PC-9 (cell line): ENCODE measurements around the gene ALG2. TPM values are rescaled to one million over a fixed set of nuclear protein-coding genes. Genes with fewer than 3 reads are reported as not detected.

Source experiments
- BruUV-seq: library from RNA; stranded (reverse); fragments of 400-500 nt; replicated peaks from 2 replicates; lab custom pipeline; 2021; lab: Mats Ljungman, UMichigan
- CTCF ChIA-PET: fragments of 300-600 bp; sonication (Branson Sonifier 250); formaldehyde crosslinking; loops from one replicate; lab custom pipeline; 2022; ENCODE audit warnings: antibody characterized with exemption; lab: Charles Lee
- POLR2A ChIA-PET: fragments of 300-600 bp; sonication (Branson Sonifier 250); formaldehyde crosslinking; loops from one replicate; lab custom pipeline; 2022; ENCODE audit warnings: antibody characterized with exemption; ENCODE audit not compliant: unreplicated experiment; lab: Charles Lee
- DNase-seq, 2 experiments: peaks; one replicate each; pipeline versions ENCODE4 v3.0.0 to v3.0.0-alpha.2; 2015 to 2022; ENCODE audit warnings: mixed read lengths in 1 of 2
- H2AFZ ChIP-seq: fragments of 200-600 bp; sonication (generic); 2 replicates; pipeline ENCODE4 v1.8.1; 2017; ENCODE audit warnings: antibody characterized with exemption
- H3F3A ChIP-seq: fragments of 200-600 bp; sonication (generic); 2 replicates; pipeline ENCODE4 v1.8.1; 2017; ENCODE audit warnings: antibody characterized with exemption, mild to moderate bottlenecking, low read depth; ENCODE audit not compliant: insufficient read depth
- H3K27ac ChIP-seq: fragments of 200-600 bp; sonication (generic); 2 replicates; pipeline ENCODE4 v1.6.1; 2016; ENCODE audit warnings: mixed run types
- H3K27me3 ChIP-seq: fragments of 200-600 bp; sonication (generic); 2 replicates; pipeline ENCODE4 v1.6.1; 2016; ENCODE audit warnings: low read depth, mixed run types; ENCODE audit not compliant: insufficient read depth
- H3K36me3 ChIP-seq: fragments of 200-600 bp; sonication (generic); 2 replicates; pipeline ENCODE4 v1.6.1; 2016; ENCODE audit warnings: low read depth, mixed run types
- H3K4me1 ChIP-seq: fragments of 200-600 bp; sonication (generic); replicated peaks from 2 replicates; pipeline ENCODE4 v1.6.1; 2016; ENCODE audit warnings: mixed run types; ENCODE audit not compliant: insufficient read depth
- H3K4me2 ChIP-seq: fragments of 200-600 bp; sonication (generic); 2 replicates; pipeline ENCODE4 v1.6.1; 2017; ENCODE audit warnings: mixed run types
- H3K4me3 ChIP-seq: fragments of 200-600 bp; sonication (generic); 2 replicates; pipeline ENCODE4 v1.6.1; 2016; ENCODE audit warnings: mixed run types
- H3K79me2 ChIP-seq: fragments of 200-600 bp; sonication (generic); 2 replicates; pipeline ENCODE4 v1.6.1; 2017; ENCODE audit warnings: low read depth, mixed run types
- H3K9me2 ChIP-seq: fragments of 200-600 bp; sonication (generic); 2 replicates; pipeline ENCODE4 v1.8.1; 2017; ENCODE audit warnings: mild to moderate bottlenecking; ENCODE audit not compliant: insufficient read depth
- H3K9me3 ChIP-seq: fragments of 200-600 bp; sonication (generic); 2 replicates; pipeline ENCODE4 v1.8.1; 2016; ENCODE audit warnings: low read depth; ENCODE audit not compliant: insufficient read depth
- H4K20me1 ChIP-seq: fragments of 200-600 bp; sonication (generic); 2 replicates; pipeline ENCODE4 v1.8.1; 2017; ENCODE audit not compliant: insufficient read depth
- EZH2 ChIP-seq: fragments of 200-600 bp; sonication (generic); IDR thresholded peaks from 2 replicates; pipeline ENCODE4 v1.8.0; 2017; ENCODE audit warnings: antibody characterized with exemption, low read depth
- intact Hi-C: fragments of 100-400 bp; cut with micrococcal nuclease; formaldehyde crosslinking; loops from one replicate; pipeline ENCODE4 v1.10.0; 2022; ENCODE audit not compliant: unreplicated experiment
- total RNA-seq: library from RNA; stranded (reverse); gene quantifications from 2 replicates; pipeline ENCODE4 v1.2.3, GENCODE V29; 2021
- TF ChIP-seq, protein P1 (sequence below): fragments of 200-600 bp; sonication (generic); conservative IDR thresholded peaks from 2 replicates; pipeline ENCODE4 v1.6.1; 2017; ENCODE audit warnings: mixed run types, antibody characterized with exemption, mild to moderate bottlenecking, moderate library complexity

ALG2 gene
- total RNA-seq, 1 experiment from 2014 or later = 30.2 TPM

DNA sequence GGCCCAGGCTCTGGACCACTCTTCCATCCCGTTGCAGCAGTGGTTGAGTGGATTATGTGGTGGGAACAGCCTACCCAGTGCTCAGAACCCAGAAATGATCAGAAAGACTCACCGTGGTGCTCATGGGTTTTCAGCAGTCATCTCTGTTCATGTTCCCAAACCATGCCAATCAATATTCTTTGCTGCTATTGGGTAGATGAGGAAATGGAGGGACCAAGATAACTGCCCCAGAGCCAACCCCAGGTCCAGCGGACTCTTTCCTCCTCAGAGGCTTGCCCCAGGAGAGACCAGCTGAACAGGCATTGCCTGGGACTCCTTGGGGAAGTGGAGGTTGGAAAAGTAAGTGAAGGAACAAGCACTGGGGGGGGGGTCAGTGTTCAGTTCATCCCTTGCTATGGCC, 38.1 kb downstream of the ALG2 start:
- DNase-seq = no peak
- H3K79me2 ChIP-seq = no peaks in the 10 kb centered on the region
- no peaks in the 10 kb centered on the region for H3K27me3 ChIP-seq
- H3K27ac ChIP-seq = no peak overlapping the region
- no peak overlapping the region for H3K4me3 ChIP-seq
- H3K9me3 ChIP-seq = no peaks in the 10 kb centered on the region
- intact Hi-C loops = loop anchor here (5.0 to 10.0 kb wide), 4 partner anchors 84 to 1414 kb away; no protein-coding TSS in a partner anchor
- no peak for TF ChIP-seq EZH2
- TF ChIP-seq, protein P1, sequence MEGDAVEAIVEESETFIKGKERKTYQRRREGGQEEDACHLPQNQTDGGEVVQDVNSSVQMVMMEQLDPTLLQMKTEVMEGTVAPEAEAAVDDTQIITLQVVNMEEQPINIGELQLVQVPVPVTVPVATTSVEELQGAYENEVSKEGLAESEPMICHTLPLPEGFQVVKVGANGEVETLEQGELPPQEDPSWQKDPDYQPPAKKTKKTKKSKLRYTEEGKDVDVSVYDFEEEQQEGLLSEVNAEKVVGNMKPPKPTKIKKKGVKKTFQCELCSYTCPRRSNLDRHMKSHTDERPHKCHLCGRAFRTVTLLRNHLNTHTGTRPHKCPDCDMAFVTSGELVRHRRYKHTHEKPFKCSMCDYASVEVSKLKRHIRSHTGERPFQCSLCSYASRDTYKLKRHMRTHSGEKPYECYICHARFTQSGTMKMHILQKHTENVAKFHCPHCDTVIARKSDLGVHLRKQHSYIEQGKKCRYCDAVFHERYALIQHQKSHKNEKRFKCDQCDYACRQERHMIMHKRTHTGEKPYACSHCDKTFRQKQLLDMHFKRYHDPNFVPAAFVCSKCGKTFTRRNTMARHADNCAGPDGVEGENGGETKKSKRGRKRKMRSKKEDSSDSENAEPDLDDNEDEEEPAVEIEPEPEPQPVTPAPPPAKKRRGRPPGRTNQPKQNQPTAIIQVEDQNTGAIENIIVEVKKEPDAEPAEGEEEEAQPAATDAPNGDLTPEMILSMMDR = no peak
- no peaks in the 10 kb centered on the region for H3K36me3 ChIP-seq
- no peak overlapping the region for H3K4me2 ChIP-seq
- H3F3A ChIP-seq = no peaks in the 10 kb centered on the region
- CTCF ChIA-PET = no interaction called here
- no peaks in the 10 kb centered on the region for H4K20me1 ChIP-seq
- no peak overlapping the region for H2AFZ ChIP-seq
- H3K4me1 ChIP-seq = no peaks in the 10 kb centered on the region
- POLR2A ChIA-PET = no interaction called here
- H3K9me2 ChIP-seq = no peaks in the 10 kb centered on the region
- no TSS peak for BruUV-seq

DNA sequence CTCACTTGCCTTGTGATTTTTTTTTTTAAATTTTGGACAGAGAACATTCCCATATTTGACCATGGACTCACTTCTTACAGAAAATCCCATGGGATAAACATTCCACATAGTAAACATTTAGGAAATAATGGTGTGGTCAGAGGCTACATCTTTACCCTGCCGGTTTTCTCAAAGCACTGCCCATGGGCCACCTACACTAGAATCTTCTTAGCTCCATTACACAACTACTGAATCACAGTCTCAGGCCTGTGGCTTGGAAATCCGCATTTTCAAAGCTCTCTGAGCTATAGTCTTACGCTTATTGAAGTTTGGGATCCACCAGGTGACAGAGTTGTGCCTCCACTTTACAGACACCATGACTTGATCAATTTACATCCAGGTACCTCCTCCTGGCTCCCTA, 39.4 kb downstream of the ALG2 start:
- no peaks in the 10 kb centered on the region for H3K36me3 ChIP-seq
- ChIA-PET CTCF (interaction anchor here (0.5 kb wide), 1 partner anchor 955 kb away, joined by 3 read pairs; no protein-coding TSS in a partner anchor), POLR2A (no interaction called here)
- H3K27me3 ChIP-seq = no peaks in the 10 kb centered on the region
- no peaks in the 10 kb centered on the region for H3F3A ChIP-seq
- no peaks in the 10 kb centered on the region for H4K20me1 ChIP-seq
- no peak overlapping the region for H3K4me3 ChIP-seq
- H3K79me2 ChIP-seq = no peaks in the 10 kb centered on the region
- H3K4me2 ChIP-seq = no peak overlapping the region
- no peaks in the 10 kb centered on the region for H3K9me3 ChIP-seq
- no peak for DNase-seq
- H3K9me2 ChIP-seq = no peaks in the 10 kb centered on the region
- intact Hi-C loops = loop anchor here (5.0 to 10.0 kb wide), 4 partner anchors 85 to 1415 kb away; no protein-coding TSS in a partner anchor
- H3K27ac ChIP-seq = no peak overlapping the region
- TF ChIP-seq, protein P1 = no peak
- no peak for TF ChIP-seq EZH2
- H2AFZ ChIP-seq = no peak overlapping the region
- no peaks in the 10 kb centered on the region for H3K4me1 ChIP-seq
- BruUV-seq = no TSS peak

DNA sequence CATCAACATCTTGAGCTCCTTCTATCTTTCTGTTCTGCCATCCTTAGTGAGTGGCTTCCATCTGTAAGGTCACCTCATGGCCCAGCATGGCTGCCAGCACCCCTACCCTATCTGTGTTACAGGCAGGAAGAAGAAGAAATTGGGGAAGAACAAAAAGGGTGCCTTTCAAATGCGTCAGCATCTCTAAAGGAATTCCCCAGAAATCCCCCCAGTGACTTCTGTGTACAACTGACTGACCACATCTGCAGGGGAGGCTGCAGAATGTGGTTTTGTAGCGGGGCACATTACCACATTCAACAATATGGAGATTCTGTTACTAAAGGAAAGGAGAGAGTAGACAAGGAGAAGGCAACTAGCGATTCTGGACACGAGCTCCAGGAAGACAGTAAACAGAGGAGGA, 40.1 kb downstream of the ALG2 start:
- no peaks in the 10 kb centered on the region for H3K4me1 ChIP-seq
- ChIA-PET CTCF (no interaction called here), POLR2A (no interaction called here)
- no peaks in the 10 kb centered on the region for H4K20me1 ChIP-seq
- no peak overlapping the region for H2AFZ ChIP-seq
- H3K36me3 ChIP-seq = no peaks in the 10 kb centered on the region
- intact Hi-C loops = loop anchor here (5.0 to 10.0 kb wide), 4 partner anchors 86 to 1416 kb away; no protein-coding TSS in a partner anchor
- no peak overlapping the region for H3K27ac ChIP-seq
- H3K27me3 ChIP-seq = no peaks in the 10 kb centered on the region
- no peak for DNase-seq
- no peaks in the 10 kb centered on the region for H3K9me2 ChIP-seq
- no peak overlapping the region for H3K4me2 ChIP-seq
- H3K4me3 ChIP-seq = no peak overlapping the region
- H3F3A ChIP-seq = no peaks in the 10 kb centered on the region
- H3K9me3 ChIP-seq = no peaks in the 10 kb centered on the region
- no TSS peak for BruUV-seq
- no peaks in the 10 kb centered on the region for H3K79me2 ChIP-seq
- TF ChIP-seq EZH2 = no peak
- TF ChIP-seq, protein P1 = no peak
